H1 (cell line): ENCODE results near the gene DXO.

ENCODE experiments used
- CEBPB ChIP-seq: IDR thresholded peaks from 2 replicates; pipeline ENCODE4 v1.6.1; 2012; ENCODE audit warnings: low read depth, low read length
- EZH2 ChIP-seq: fragments of 200-600 bp; sonication (generic); IDR thresholded peaks from 2 replicates; pipeline ENCODE4 v1.7.1; 2012; ENCODE audit warnings: low read depth, mild to moderate bottlenecking, moderate library complexity, low read length, inconsistent platforms; ENCODE audit not compliant: severe bottlenecking
- MAFK ChIP-seq: IDR thresholded peaks from 2 replicates; pipeline ENCODE4 v1.6.1; 2012; ENCODE audit warnings: low read depth, mild to moderate bottlenecking, improper control_type of control experiment, low read length
- PHF8 ChIP-seq: fragments of 200-600 bp; sonication (generic); conservative IDR thresholded peaks from 2 replicates; pipeline ENCODE4 v1.7.1; 2012; ENCODE audit warnings: low read depth, mild to moderate bottlenecking, inconsistent platforms, low read length, moderate library complexity
- POLR2A ChIP-seq, 2 experiments: IDR thresholded peaks; 1 replicate in 1 of 2; 2 replicates in 1 of 2; pipeline ENCODE4 v1.6.1; 2011; ENCODE audit warnings: low read depth in 2 of 2, low read length in 2 of 2, mild to moderate bottlenecking in 2 of 2; ENCODE audit errors: control extremely low read depth in 1 of 2
- RBBP5 ChIP-seq: IDR thresholded peaks from 2 replicates; pipeline ENCODE4 v1.7.1; 2012; ENCODE audit warnings: low read depth, mild to moderate bottlenecking, inconsistent platforms, low read length, moderate library complexity, borderline replicate concordance
- RNF2 ChIP-seq: fragments of 200-900, 300-1000 bp; sonication (generic); IDR thresholded peaks from 2 replicates; pipeline ENCODE4 v1.7.1; 2016; ENCODE audit warnings: borderline replicate concordance, low read depth, mild to moderate bottlenecking, antibody characterized with exemption, low read length; ENCODE audit not compliant: poor library complexity, severe bottlenecking; ENCODE audit errors: missing control alignments
- SP1 ChIP-seq: IDR thresholded peaks from 2 replicates; pipeline ENCODE4 v1.6.1; 2011; ENCODE audit warnings: low read depth, low read length
- SUZ12 ChIP-seq: fragments of 200-600 bp; sonication (generic); IDR thresholded peaks from 2 replicates; pipeline ENCODE4 v1.6.1; 2012; ENCODE audit warnings: mild to moderate bottlenecking, inconsistent platforms, low read length, moderate library complexity, mixed read lengths
- ZNF274 ChIP-seq: IDR thresholded peaks from 2 replicates; pipeline ENCODE4 v1.7.0; 2012; ENCODE audit warnings: low read length, borderline replicate concordance; ENCODE audit errors: extremely low read depth
- TF ChIP-seq, protein P1 (sequence below), 3 experiments: IDR thresholded peaks; 1 replicate in 2 of 3; 2 replicates in 1 of 3; pipeline versions ENCODE4 v1.5.1 to v1.6.1; 2011; ENCODE audit warnings: low read length in 3 of 3, mild to moderate bottlenecking in 3 of 3, inconsistent platforms in 2 of 3, low read depth in 1 of 3, moderate library complexity in 1 of 3; ENCODE audit not compliant: insufficient read depth in 1 of 3; ENCODE audit errors: control extremely low read depth in 1 of 3
- TF ChIP-seq, protein P2 (sequence below): IDR thresholded peaks from 2 replicates; pipeline ENCODE4 v1.6.1; 2011; ENCODE audit warnings: low read length, improper control_type of control experiment

GRCh38 chr6:31958741-31959739 is 12.9 kb downstream of the DXO start, which contains the start of the genes NELFE and SKIC2:
- TF ChIP-seq SP1: peak; percentile 79
- no peak for TF ChIP-seq CEBPB
- TF ChIP-seq SUZ12: no peak
- TF ChIP-seq, protein P1, sequence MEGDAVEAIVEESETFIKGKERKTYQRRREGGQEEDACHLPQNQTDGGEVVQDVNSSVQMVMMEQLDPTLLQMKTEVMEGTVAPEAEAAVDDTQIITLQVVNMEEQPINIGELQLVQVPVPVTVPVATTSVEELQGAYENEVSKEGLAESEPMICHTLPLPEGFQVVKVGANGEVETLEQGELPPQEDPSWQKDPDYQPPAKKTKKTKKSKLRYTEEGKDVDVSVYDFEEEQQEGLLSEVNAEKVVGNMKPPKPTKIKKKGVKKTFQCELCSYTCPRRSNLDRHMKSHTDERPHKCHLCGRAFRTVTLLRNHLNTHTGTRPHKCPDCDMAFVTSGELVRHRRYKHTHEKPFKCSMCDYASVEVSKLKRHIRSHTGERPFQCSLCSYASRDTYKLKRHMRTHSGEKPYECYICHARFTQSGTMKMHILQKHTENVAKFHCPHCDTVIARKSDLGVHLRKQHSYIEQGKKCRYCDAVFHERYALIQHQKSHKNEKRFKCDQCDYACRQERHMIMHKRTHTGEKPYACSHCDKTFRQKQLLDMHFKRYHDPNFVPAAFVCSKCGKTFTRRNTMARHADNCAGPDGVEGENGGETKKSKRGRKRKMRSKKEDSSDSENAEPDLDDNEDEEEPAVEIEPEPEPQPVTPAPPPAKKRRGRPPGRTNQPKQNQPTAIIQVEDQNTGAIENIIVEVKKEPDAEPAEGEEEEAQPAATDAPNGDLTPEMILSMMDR (IDR thresholded peaks at IDR 0.05; ENCODE audit: control extremely low read depth in 1 of 3, insufficient read depth in 1 of 3, low read depth in 1 of 3, low read length in 3 of 3): peak in 1 of 3 experiments; percentile 5; a peak in 1 of 4 replicates
- no peak for TF ChIP-seq RNF2
- TF ChIP-seq EZH2: no peak
- no peak for TF ChIP-seq ZNF274
- TF ChIP-seq PHF8: peak; percentile 87
- peak in 1 of 2 experiments; percentile 75; a peak in 2 of 3 replicates for TF ChIP-seq POLR2A (IDR thresholded peaks at IDR 0.05; ENCODE audit: control extremely low read depth in 1 of 2, low read depth in 2 of 2, low read length in 2 of 2)
- TF ChIP-seq, protein P2, sequence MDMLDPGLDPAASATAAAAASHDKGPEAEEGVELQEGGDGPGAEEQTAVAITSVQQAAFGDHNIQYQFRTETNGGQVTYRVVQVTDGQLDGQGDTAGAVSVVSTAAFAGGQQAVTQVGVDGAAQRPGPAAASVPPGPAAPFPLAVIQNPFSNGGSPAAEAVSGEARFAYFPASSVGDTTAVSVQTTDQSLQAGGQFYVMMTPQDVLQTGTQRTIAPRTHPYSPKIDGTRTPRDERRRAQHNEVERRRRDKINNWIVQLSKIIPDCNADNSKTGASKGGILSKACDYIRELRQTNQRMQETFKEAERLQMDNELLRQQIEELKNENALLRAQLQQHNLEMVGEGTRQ: no peak
- no peak for TF ChIP-seq MAFK
- TF ChIP-seq RBBP5: 0 out of 2 replicates have a peak, but pooled peaks have one; percentile 67
